Neural crest cell (in vitro differentiated cells): ENCODE data around the gene SERPINB7. TPM values are rescaled to one million over a fixed set of nuclear protein-coding genes. Genes with fewer than 3 reads are reported as not detected.

Source experiments
- DNase-seq: peaks from one replicate; pipeline ENCODE4 v3.0.0; 2021; ENCODE audit warnings: low read depth, mixed read lengths, low spot score
- H3K27ac Mint-ChIP-seq: one replicate; pipeline ENCODE4 v1.8.0; 2021; ENCODE audit warnings: mild to moderate bottlenecking, mixed read lengths; ENCODE audit not compliant: unreplicated experiment
- H3K27me3 Mint-ChIP-seq: 2 replicates; pipeline ENCODE4 v1.8.0; 2021; ENCODE audit warnings: low read depth, mild to moderate bottlenecking, mixed read lengths
- H3K36me3 Mint-ChIP-seq: 2 replicates; pipeline ENCODE4 v1.8.0; 2021; ENCODE audit warnings: low read depth, mild to moderate bottlenecking, mixed read lengths
- H3K4me1 Mint-ChIP-seq: 2 replicates; pipeline ENCODE4 v1.8.0; 2021; ENCODE audit warnings: mixed read lengths
- H3K4me3 Mint-ChIP-seq: one replicate; pipeline ENCODE4 v1.8.0; 2021; ENCODE audit warnings: mild to moderate bottlenecking, mixed read lengths
- H3K9me3 Mint-ChIP-seq: 2 replicates; pipeline ENCODE4 v1.8.0; 2021; ENCODE audit warnings: mixed read lengths
- total RNA-seq: library from RNA; stranded (reverse); gene quantifications from 2 replicates; pipeline ENCODE4 v1.2.1, GENCODE V29; 2021
- TF ChIP-seq, protein P1 (sequence below): fragments of 200-600 bp; sonication (generic); conservative IDR thresholded peaks from 2 replicates; pipeline ENCODE4 v1.5.0; 2021; ENCODE audit warnings: antibody characterized with exemption, mild to moderate bottlenecking

SERPINB7 gene
- total RNA-seq, 1 donor from 2014 or later, result not detected

GRCh38 chr18:63843008-63843407 lies 67.8 kb downstream of the SERPINB7 start:
- no peaks in the 10 kb centered on the region for H3K4me1 Mint-ChIP-seq
- DNase-seq, result no peak
- H3K9me3 Mint-ChIP-seq, result no peaks in the 10 kb centered on the region
- H3K27me3 Mint-ChIP-seq, result peaks cover 9% of the 10 kb centered on the region
- H3K4me3 Mint-ChIP-seq, result no peak overlapping the region
- TF ChIP-seq, protein P1, sequence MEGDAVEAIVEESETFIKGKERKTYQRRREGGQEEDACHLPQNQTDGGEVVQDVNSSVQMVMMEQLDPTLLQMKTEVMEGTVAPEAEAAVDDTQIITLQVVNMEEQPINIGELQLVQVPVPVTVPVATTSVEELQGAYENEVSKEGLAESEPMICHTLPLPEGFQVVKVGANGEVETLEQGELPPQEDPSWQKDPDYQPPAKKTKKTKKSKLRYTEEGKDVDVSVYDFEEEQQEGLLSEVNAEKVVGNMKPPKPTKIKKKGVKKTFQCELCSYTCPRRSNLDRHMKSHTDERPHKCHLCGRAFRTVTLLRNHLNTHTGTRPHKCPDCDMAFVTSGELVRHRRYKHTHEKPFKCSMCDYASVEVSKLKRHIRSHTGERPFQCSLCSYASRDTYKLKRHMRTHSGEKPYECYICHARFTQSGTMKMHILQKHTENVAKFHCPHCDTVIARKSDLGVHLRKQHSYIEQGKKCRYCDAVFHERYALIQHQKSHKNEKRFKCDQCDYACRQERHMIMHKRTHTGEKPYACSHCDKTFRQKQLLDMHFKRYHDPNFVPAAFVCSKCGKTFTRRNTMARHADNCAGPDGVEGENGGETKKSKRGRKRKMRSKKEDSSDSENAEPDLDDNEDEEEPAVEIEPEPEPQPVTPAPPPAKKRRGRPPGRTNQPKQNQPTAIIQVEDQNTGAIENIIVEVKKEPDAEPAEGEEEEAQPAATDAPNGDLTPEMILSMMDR, result no peak
- no peaks in the 10 kb centered on the region for H3K36me3 Mint-ChIP-seq
- no peak overlapping the region for H3K27ac Mint-ChIP-seq

GRCh38 chr18:63844254-63844653 lies 69.0 kb downstream of the SERPINB7 start:
- Mint-ChIP-seq H3K9me3 (no peaks in the 10 kb centered on the region), H3K36me3 (no peaks in the 10 kb centered on the region), H3K4me3 (no peak overlapping the region), H3K4me1 (no peaks in the 10 kb centered on the region), H3K27ac (no peak overlapping the region), H3K27me3 (peaks cover 10% of the 10 kb centered on the region)
- DNase-seq, result no peak
- TF ChIP-seq, protein P1, result peak; percentile 71

GRCh38 chr18:63848159-63848558 lies 72.9 kb downstream of the SERPINB7 start:
- peaks cover 6% of the 10 kb centered on the region for H3K27me3 Mint-ChIP-seq
- TF ChIP-seq, protein P1, result peak; percentile 73
- peak; percentile 12 for DNase-seq
- H3K4me3 Mint-ChIP-seq, result no peak overlapping the region
- H3K4me1 Mint-ChIP-seq, result no peaks in the 10 kb centered on the region
- no peak overlapping the region for H3K27ac Mint-ChIP-seq
- no peaks in the 10 kb centered on the region for H3K36me3 Mint-ChIP-seq
- no peaks in the 10 kb centered on the region for H3K9me3 Mint-ChIP-seq

GRCh38 chr18:63850020-63850419 lies 74.8 kb downstream of the SERPINB7 start:
- Mint-ChIP-seq H3K4me3 (no peak overlapping the region), H3K4me1 (no peaks in the 10 kb centered on the region), H3K27ac (no peak overlapping the region), H3K36me3 (no peaks in the 10 kb centered on the region), H3K27me3 (peaks cover 5% of the 10 kb centered on the region), H3K9me3 (peaks cover 2% of the 10 kb centered on the region)
- TF ChIP-seq, protein P1, result peak; percentile 65
- DNase-seq, result peak; percentile 35

- Mint-ChIP-seq H3K9me3 (peaks cover 2% of the 10 kb centered on the region), H3K4me3 (no peak overlapping the region), H3K4me1 (no peaks in the 10 kb centered on the region), H3K27me3 (peaks cover 2% of the 10 kb centered on the region), H3K27ac (no peak overlapping the region), H3K36me3 (no peaks in the 10 kb centered on the region)
- TF ChIP-seq, protein P1, result no peak
- no peak for DNase-seq
Measured at GRCh38 chr18:63850636-63851035, 75.4 kb downstream of the SERPINB7 start.

Other genes starting within 250 kb of the SERPINB7 start
- gene SERPINB12, start 233.0 kb upstream of the SERPINB7 start, total RNA-seq, result not detected in 2 replicates
- gene SERPINB13, start 188.1 kb upstream of the SERPINB7 start, total RNA-seq, result not detected in 2 replicates
- gene SERPINB4, start 131.2 kb upstream of the SERPINB7 start, total RNA-seq, result not detected in 2 replicates
- gene SERPINB3, start 113.5 kb upstream of the SERPINB7 start, total RNA-seq, result not detected in 2 replicates
- not detected in 2 replicates for gene SERPINB11, start 72.5 kb upstream of the SERPINB7 start, total RNA-seq
- not detected in 2 replicates for gene SERPINB2, start 112.3 kb downstream of the SERPINB7 start, total RNA-seq
- not detected in 2 replicates for gene SERPINB10, start 132.5 kb downstream of the SERPINB7 start, total RNA-seq
- 8.5 and 10.0 TPM in 2 replicates for gene HMSD, start 173.9 kb downstream of the SERPINB7 start, total RNA-seq
- gene SERPINB8, start 194.7 kb downstream of the SERPINB7 start, total RNA-seq, result 3.7 and 3.9 TPM in 2 replicates